Measurements from ENCODE around the gene SRI. TPM values are rescaled to one million over a fixed set of nuclear protein-coding genes. Genes with fewer than 3 reads are reported as not detected.
"Not testable (repeated sequence)": the region's sequence is repeated elsewhere in the genome, so short reads cannot be mapped to it uniquely, and the experiment has no call there.

SRI gene
- total RNA-seq, 1 donor from 2014 or later: 196 TPM

- intact Hi-C loops (cut with micrococcal nuclease): no loop called here
These were observed 35.0 kb downstream of the SRI start for GRCh38 chr7:88184848-88185304.

DNA sequence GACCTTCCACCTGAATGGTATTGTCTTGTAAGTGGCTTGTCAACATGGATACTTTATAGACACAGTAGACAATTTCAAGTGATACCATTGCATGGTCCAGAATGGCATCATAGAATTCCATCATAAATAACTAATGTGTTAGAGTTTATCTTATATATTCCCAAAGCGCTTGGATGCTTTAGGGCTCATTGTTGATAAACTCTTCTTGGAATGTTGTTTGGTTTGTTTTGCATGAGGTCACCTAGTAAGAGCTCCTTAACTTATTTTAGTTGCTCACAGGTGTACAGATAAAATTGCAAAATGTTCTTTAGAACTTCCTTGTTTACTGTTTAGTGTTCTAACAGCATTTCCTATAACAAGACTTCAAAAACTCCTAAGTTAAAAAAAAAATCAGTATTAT lies 36.8 kb downstream of the SRI start:
- intact Hi-C loops (cut with micrococcal nuclease): no loop called here

- intact Hi-C loops (cut with micrococcal nuclease): no loop called here
These were observed 43.6 kb downstream of the SRI start for GRCh38 chr7:88176190-88176589.

- intact Hi-C loops (cut with micrococcal nuclease): no loop called here
These were observed 47.0 kb downstream of the SRI start for GRCh38 chr7:88172842-88173241.

DNA sequence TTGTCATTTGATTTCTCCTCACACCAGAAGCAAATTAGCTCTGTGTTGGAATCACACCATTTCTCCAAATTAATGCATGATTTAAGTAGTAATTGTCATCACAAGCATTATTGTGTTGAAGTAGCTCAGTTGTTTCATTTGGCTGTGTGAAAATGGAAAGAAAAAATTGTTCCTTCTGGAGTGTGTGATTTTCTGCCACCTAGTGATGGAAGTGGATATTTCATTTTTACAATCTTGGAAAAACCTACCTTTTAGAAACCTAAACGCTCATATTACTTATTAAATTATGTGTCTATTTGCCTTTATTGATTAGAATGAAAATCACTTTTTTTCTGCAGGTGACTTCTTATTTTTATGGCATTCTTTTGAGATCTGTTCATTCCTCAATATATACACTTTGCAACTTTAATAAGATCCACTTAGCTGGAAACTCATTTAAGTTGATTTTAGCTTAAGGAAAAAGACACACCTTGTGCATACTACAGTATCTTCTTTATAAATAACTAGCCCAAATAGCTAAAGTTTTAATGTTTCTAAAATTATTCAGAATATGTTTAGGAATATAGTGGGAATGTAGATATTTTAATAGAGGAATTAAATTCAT lies 50.0 kb downstream of the SRI start:
- intact Hi-C loops (cut with micrococcal nuclease): loop anchor here (5.0 kb wide), 1 partner anchor 373 kb away; no protein-coding TSS in a partner anchor

DNA sequence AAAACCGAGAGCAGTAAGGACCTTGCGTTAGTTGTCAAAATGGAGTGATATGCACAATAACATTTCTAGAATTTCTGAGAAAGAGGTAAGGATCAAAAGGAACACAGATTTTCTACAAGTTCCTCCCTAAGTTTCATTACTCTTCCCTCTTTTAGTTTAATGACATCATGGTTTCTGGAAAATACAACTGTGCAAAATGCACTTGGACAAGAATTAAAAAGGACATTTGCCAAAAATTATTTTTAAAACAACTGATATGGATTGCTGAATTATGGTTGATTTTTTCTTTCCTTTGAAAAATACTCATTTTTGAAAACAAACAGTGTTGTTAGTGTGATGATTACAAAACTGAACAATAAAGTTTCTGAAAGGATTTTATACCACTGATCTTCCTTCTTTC lies 52.1 kb downstream of the SRI start:
- intact Hi-C loops (cut with micrococcal nuclease): loop anchor here (5.0 kb wide), 1 partner anchor 370 kb away; no protein-coding TSS in a partner anchor

DNA sequence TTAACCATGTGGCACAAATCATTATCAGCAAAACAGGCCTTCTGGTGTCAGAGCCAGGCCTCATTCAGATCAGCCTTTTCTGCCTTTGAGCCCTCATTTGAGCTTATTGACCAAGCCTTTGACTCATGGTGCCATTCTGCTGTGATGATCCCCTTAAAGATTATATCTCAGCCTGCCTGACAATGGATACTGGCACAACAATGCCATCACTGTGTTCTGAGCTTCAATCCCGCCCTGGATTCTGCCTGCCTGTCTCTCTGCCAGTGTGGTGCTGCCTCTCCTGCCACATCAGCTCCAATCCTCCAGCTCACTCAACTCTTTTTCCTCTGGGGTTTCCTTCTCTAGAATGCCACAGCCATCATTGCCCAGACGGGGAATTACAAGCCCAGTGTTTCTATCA lies 52.6 kb downstream of the SRI start:
- intact Hi-C loops (cut with micrococcal nuclease): loop anchor here (5.0 kb wide), 1 partner anchor 370 kb away; no protein-coding TSS in a partner anchor

DNA sequence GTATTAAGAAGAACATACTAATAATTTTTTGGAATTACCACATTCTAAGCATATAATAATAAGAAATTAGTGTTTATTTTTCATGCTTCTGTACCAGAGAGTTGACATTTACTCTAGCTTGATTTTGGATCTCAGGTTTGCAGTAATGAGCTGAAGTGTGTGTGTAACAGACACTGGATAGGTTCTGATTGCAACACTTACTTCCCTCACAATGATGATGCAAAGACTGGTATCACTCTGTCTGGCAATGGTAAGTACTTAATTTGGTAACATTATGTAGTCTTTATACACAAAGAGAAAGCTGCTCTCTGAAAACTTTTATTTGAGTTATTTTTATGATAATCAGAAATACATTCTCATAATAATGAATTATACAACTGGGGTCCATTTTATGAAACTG lies 54.1 kb downstream of the SRI start:
- intact Hi-C loops (cut with micrococcal nuclease): loop anchor here (5.0 kb wide), 1 partner anchor 368 kb away; no protein-coding TSS in a partner anchor

- intact Hi-C loops (cut with micrococcal nuclease): not testable (repeated sequence)
These were observed 60.1 kb downstream of the SRI start for GRCh38 chr7:88159741-88160140.

DNA sequence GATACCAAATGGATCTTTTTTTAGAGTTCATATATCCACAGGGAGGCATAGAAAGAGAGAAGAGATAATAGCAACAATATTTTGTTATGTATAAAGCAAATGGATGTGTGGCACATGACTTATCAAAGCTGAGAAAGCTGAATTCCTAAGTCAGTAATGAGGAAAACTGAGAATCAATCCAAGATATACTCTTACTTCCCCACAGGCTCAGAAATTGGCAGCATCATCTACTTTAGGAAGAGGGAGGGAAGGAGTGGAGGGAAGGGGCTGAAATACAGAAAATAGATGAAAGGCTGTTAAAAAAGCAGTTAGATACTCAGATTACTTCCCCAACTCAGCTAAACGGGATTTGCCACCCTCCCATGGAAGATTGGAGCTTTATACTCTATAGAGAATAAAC lies 63.5 kb downstream of the SRI start:
- intact Hi-C loops (cut with micrococcal nuclease): no loop called here

- intact Hi-C loops (cut with micrococcal nuclease): no loop called here
These were observed 64.1 kb downstream of the SRI start for GRCh38 chr7:88155756-88156155.

Other genes starting within 250 kb of the SRI start
- gene STEAP4, start 86.9 kb upstream of the SRI start, total RNA-seq: not detected in 2 replicates

Measured in T-helper 2 cell treated with Interferon-gamma antibody and Interleukin-4, amounts not matched to agents 100 ng/mL and 5 ng/mL, for 36 hours (primary cell).